ENCODE results near the gene CEACAM3. TPM values are rescaled to one million over a fixed set of nuclear protein-coding genes. Genes with fewer than 3 reads are reported as not detected.

Gene CEACAM3
- total RNA-seq, 4 donors from 2014 or later = 0.54 to 1.6 TPM; not detected in 2

DNA sequence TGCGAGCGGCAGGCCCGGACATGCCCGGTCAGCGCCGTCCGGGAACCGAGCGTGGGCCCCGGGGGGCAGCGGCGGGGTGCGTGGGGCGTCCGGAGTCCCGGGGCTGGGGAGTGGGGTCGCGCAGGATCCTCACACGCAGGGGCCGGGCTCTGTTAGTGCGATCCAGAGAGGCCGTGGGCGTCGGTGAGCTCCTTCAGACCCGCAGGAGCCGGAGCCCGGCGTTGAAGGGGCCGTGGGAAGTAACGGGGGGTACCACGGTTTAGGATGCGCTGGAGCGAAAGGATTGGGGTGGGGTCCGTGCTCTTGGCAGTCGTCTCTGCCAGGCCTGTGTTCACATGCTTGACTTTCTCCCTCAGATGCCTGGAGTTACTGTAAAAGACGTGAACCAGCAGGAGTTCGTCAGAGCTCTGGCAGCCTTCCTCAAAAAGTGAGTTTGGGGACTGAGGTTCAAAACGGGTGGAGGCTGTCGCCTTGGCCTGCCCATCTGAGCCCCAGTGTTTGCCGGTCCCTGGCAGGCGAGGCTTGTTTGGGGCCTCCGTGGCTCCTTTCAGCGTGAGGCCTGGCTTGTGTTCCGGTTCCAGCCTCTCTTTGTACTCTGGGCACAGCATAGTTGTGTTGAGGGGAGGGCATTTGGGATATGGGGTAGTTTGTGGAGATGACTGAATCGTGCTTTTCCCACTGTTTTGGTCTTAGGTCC, 64.2 kb downstream of the CEACAM3 start:
- Histone ChIP-seq H3K27me3 (peaks cover 2% of the 10 kb centered on the region), H3K4me1 (peaks cover 4 to 57% (median 16%) of the 10 kb centered on the region in 3 donors), H3K4me3 (peak overlapping the region; percentile 86 to 99), H3K9me3 (no peaks in the 10 kb centered on the region), H3K27ac (peak overlapping the region; percentile 81 to 96 (median 95)), H3K36me3 (peaks cover 0 to 47% of the 10 kb centered on the region in 2 donors)
- TF ChIP-seq POLR2AphosphoS5 (IDR thresholded peaks at IDR 0.05) = peak; percentile 40
- TF ChIP-seq, protein P1, sequence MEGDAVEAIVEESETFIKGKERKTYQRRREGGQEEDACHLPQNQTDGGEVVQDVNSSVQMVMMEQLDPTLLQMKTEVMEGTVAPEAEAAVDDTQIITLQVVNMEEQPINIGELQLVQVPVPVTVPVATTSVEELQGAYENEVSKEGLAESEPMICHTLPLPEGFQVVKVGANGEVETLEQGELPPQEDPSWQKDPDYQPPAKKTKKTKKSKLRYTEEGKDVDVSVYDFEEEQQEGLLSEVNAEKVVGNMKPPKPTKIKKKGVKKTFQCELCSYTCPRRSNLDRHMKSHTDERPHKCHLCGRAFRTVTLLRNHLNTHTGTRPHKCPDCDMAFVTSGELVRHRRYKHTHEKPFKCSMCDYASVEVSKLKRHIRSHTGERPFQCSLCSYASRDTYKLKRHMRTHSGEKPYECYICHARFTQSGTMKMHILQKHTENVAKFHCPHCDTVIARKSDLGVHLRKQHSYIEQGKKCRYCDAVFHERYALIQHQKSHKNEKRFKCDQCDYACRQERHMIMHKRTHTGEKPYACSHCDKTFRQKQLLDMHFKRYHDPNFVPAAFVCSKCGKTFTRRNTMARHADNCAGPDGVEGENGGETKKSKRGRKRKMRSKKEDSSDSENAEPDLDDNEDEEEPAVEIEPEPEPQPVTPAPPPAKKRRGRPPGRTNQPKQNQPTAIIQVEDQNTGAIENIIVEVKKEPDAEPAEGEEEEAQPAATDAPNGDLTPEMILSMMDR (IDR thresholded peaks at IDR 0.05) = no peak
- WGBS, 2 donors (ENCODE audit: low coverage in 1 of 2) = 0% methylated on average over 4 of the region's 45 CpGs; no CpG with 5 or more reads in 1 of the 2 donors
- no peak for ATAC-seq

Other genes starting within 250 kb of the CEACAM3 start
- 1 to 10 TPM in 1 of 4 donors, not detected in 3; 4.3 TPM for gene CEACAM21, start 220.4 kb upstream of the CEACAM3 start, total RNA-seq
- gene CEACAM4, start 169.5 kb upstream of the CEACAM3 start, total RNA-seq = 1 to 10 TPM in 1 of 4 donors, under 1 TPM in 2, not detected in 1; 0.52 to 2.6 (median 0.93) TPM
- 1 to 10 TPM in 1 of 4 donors, under 1 TPM in 1, not detected in 2; 0.96 to 5.6 TPM for gene CEACAM7, start 108.3 kb upstream of the CEACAM3 start, total RNA-seq
- 10 to 100 TPM in 1 of 4 donors, under 1 TPM in 2, not detected in 1; 0.31 to 13.9 (median 0.31) TPM for gene CEACAM5, start 88.0 kb upstream of the CEACAM3 start, total RNA-seq
- 10 to 100 TPM in 1 of 4 donors, under 1 TPM in 1, not detected in 2; 0.78 to 30.2 TPM for gene CEACAM6, start 41.1 kb upstream of the CEACAM3 start, total RNA-seq
- gene LYPD4, start 48.1 kb downstream of the CEACAM3 start, total RNA-seq = not detected
- not detected for gene DMRTC2, start 48.5 kb downstream of the CEACAM3 start, total RNA-seq
- gene RPS19, start 63.7 kb downstream of the CEACAM3 start, total RNA-seq = 1,000 to 10,000 TPM in 2 of 4 donors, 100 to 1,000 TPM in 2; 673 to 1,241 (median 970) TPM
- gene CD79A, start 80.7 kb downstream of the CEACAM3 start, total RNA-seq = under 1 TPM in 2 of 4 donors, not detected in 2; 0.40 to 0.99 TPM
- 10 to 100 TPM; 40.4 to 58.3 (median 51.4) TPM for gene ARHGEF1, start 86.6 kb downstream of the CEACAM3 start, total RNA-seq
- gene ERFL, start 131.9 kb downstream of the CEACAM3 start, total RNA-seq = not detected
- gene RABAC1, start 162.7 kb downstream of the CEACAM3 start, total RNA-seq = 100 to 1,000 TPM; 150 to 215 (median 201) TPM
- gene ATP1A3, start 197.6 kb downstream of the CEACAM3 start, total RNA-seq = 1 to 10 TPM in 2 of 4 donors, under 1 TPM in 1, not detected in 1; 0.81 to 2.6 (median 1.1) TPM